ENCODE measurements around the gene RAB29.
"Not testable (repeated sequence)": the region's sequence is repeated elsewhere in the genome, so short reads cannot be mapped to it uniquely, and the experiment has no call there.

The RAB29 gene, protein sequence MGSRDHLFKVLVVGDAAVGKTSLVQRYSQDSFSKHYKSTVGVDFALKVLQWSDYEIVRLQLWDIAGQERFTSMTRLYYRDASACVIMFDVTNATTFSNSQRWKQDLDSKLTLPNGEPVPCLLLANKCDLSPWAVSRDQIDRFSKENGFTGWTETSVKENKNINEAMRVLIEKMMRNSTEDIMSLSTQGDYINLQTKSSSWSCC

DNA sequence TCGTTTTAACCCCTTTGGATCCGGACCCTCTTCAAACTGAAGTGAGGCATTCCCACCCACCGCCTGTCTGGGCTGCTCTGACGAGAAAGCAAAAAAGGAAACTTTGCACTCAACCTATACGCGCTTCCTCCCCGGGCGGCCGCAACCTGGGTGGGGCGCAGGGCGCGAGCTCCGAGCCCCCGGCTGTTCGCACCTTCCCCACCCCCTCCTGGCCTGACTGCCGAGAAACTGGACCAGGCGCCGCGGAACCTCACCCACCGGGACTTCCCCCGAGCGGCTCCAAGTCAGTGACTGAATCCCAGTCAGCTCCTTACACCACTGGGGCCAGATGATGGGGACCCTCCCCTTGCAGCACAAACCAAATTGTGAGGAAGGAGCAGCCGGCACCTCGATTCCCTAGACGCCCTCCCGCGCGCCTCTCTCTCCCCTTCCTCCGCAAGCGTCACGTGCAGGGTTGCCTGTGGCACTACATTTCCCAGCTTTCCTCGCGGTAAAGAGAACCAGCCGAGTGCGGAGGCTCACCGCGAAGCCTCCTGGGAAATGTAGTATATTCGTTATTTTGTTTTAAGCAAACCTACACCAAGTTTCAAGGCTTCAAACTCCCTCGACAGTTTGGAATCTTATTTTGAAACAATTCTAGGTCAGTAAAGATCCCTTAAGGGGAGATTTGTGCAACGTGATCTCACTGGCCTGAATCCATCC is at the start of gene RAB29:
Gene RAB29 (minus strand): TSS at position 468 of the 702 bp plus-strand sequence. CDS start 526 bp downstream, outside the sequence.
- no peak within 1 kb of the TSS for H3K27ac ChIP-seq (ENCODE audit: low read length)
- H3K36me3 ChIP-seq (ENCODE audit: control insufficient read depth in 2 of 2, insufficient read depth in 2 of 2, low read length in 2 of 2), result peaks cover 0 to 3% of the 10 kb centered on the region in 2 donors
- H3K4me1 ChIP-seq (ENCODE audit: control insufficient read depth, insufficient read depth, low read length), result peaks cover 9% of the 10 kb centered on the region
- H3K27me3 ChIP-seq (ENCODE audit: control insufficient read depth in 1 of 2, insufficient read depth in 2 of 2, low read length in 2 of 2), result no peaks in the 10 kb centered on the region
- no peaks in the 10 kb centered on the region for H3K9me3 ChIP-seq (ENCODE audit: control insufficient read depth in 2 of 2, low read length in 2 of 2)
- H3K9ac ChIP-seq (ENCODE audit: low read length in 2 of 2), result peak within 1 kb of the TSS; percentile 64 to 75
- H3K4me3 ChIP-seq (ENCODE audit: low read length in 2 of 2), result peak within 1 kb of the TSS; percentile 93 to 96

DNA sequence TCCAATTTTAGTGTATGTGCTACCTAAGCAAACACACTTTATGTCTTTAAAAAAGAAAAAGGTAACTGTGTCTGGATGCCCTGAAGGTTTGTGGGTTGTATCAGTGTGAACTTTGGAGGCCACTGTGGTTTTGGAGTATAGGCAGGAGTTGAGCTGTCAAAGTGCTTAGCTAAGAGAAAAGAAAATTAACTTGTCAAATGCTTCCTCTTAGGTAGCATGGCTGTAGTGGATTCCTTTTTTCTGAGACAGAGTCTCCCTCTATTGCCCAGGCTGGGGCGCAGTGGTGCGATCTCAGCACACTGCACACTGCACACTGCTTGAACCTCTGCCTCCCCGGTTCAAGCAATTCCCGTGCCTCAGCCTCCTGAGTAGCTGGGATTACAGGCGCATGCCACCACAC is 48.9 kb upstream of the RAB29 start:
- no peak overlapping the region for H3K4me3 ChIP-seq (ENCODE audit: low read length in 2 of 2)
- H3K4me1 ChIP-seq (ENCODE audit: control insufficient read depth, insufficient read depth, low read length), result no peaks in the 10 kb centered on the region
- H3K9me3 ChIP-seq (ENCODE audit: control insufficient read depth in 2 of 2, low read length in 2 of 2), result no peaks in the 10 kb centered on the region
- peaks cover 2 to 3% of the 10 kb centered on the region in 2 donors for H3K27me3 ChIP-seq (ENCODE audit: control insufficient read depth in 1 of 2, insufficient read depth in 2 of 2, low read length in 2 of 2)
- no peaks in the 10 kb centered on the region for H3K36me3 ChIP-seq (ENCODE audit: control insufficient read depth in 2 of 2, insufficient read depth in 2 of 2, low read length in 2 of 2)
- H3K9ac ChIP-seq (ENCODE audit: low read length in 2 of 2), result no peak overlapping the region
- no peak overlapping the region for H3K27ac ChIP-seq (ENCODE audit: low read length)

DNA sequence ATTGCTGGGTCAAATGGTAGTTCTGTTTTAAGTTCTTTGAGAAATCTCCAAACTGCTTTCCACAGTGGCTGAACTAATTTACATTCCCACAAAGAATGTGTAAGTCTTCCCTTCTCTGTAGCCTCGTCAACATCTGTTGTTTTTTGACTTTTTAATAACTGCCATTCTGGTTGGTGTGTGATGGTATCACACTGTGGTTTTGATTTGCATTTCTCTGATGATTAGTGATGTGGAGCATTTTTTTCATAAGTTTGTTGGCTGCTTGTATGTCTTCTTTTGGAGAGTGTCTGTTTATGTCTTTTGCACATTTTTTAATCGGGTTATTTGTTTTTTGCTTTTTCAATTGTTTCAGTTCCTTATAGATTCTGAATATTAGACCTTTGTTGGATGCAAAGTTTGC is 48.0 kb upstream of the RAB29 start:
- not testable (repeated sequence) for H3K4me3 ChIP-seq (ENCODE audit: low read length in 2 of 2); H3K4me1 ChIP-seq (ENCODE audit: control insufficient read depth, insufficient read depth, low read length); H3K9ac ChIP-seq (ENCODE audit: low read length in 2 of 2); H3K27me3 ChIP-seq (ENCODE audit: control insufficient read depth in 1 of 2, insufficient read depth in 2 of 2, low read length in 2 of 2); H3K27ac ChIP-seq (ENCODE audit: low read length); H3K36me3 ChIP-seq (ENCODE audit: control insufficient read depth in 2 of 2, insufficient read depth in 2 of 2, low read length in 2 of 2); H3K9me3 ChIP-seq (ENCODE audit: control insufficient read depth in 2 of 2, low read length in 2 of 2)

DNA sequence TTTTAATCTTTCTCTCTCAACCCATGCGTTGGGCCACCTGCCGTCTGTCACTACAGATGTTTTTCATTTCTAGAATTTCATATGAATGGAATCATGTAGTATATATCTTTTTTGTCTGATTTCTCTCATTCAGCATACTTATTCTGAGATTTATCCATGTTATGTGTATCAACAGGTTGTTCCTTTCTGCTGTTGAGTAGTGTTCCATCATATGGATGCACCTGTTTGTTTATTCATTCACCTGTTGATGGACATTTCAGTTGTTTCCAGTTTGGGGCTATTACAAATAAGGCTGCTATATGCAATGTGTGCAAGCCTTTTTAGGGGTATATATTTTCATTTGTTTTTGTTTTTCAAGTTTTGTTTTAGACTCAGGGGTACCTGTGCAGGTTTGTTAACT is 47.1 kb upstream of the RAB29 start:
- Histone ChIP-seq H3K4me3 (ENCODE audit: low read length in 2 of 2) (no peak overlapping the region), H3K9ac (ENCODE audit: low read length in 2 of 2) (no peak overlapping the region), H3K4me1 (ENCODE audit: control insufficient read depth, insufficient read depth, low read length) (no peaks in the 10 kb centered on the region), H3K36me3 (ENCODE audit: control insufficient read depth in 2 of 2, insufficient read depth in 2 of 2, low read length in 2 of 2) (no peaks in the 10 kb centered on the region), H3K27me3 (ENCODE audit: control insufficient read depth in 1 of 2, insufficient read depth in 2 of 2, low read length in 2 of 2) (peaks cover 2 to 3% of the 10 kb centered on the region in 2 donors), H3K9me3 (ENCODE audit: control insufficient read depth in 2 of 2, low read length in 2 of 2) (no peaks in the 10 kb centered on the region), H3K27ac (ENCODE audit: low read length) (no peak overlapping the region)

DNA sequence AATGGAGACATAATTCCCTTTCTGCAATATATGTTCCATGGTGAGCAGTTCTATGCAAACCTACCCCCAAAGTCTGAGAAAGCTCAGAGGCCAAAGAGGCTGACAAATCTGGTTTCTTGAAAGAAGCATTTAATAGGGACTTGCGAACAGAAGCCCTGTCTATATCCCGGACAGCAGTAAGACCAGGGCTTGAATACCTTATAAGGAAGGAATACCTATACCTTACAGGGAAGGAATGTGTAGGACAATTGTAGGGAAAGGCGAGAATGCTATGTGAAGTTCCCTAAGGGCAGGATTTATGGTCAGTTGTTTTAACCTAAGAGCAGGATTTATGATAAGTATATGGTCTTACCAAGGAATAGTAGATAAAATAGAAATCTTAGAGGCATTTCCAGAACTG is 42.7 kb upstream of the RAB29 start:
- H3K27ac ChIP-seq (ENCODE audit: low read length), result no peak overlapping the region
- peaks cover 9% of the 10 kb centered on the region for H3K4me1 ChIP-seq (ENCODE audit: control insufficient read depth, insufficient read depth, low read length)
- no peak overlapping the region for H3K4me3 ChIP-seq (ENCODE audit: low read length in 2 of 2)
- H3K9ac ChIP-seq (ENCODE audit: low read length in 2 of 2), result no peak overlapping the region
- no peaks in the 10 kb centered on the region for H3K27me3 ChIP-seq (ENCODE audit: control insufficient read depth in 1 of 2, insufficient read depth in 2 of 2, low read length in 2 of 2)
- H3K9me3 ChIP-seq (ENCODE audit: control insufficient read depth in 2 of 2, low read length in 2 of 2), result no peaks in the 10 kb centered on the region
- no peaks in the 10 kb centered on the region for H3K36me3 ChIP-seq (ENCODE audit: control insufficient read depth in 2 of 2, insufficient read depth in 2 of 2, low read length in 2 of 2)

DNA sequence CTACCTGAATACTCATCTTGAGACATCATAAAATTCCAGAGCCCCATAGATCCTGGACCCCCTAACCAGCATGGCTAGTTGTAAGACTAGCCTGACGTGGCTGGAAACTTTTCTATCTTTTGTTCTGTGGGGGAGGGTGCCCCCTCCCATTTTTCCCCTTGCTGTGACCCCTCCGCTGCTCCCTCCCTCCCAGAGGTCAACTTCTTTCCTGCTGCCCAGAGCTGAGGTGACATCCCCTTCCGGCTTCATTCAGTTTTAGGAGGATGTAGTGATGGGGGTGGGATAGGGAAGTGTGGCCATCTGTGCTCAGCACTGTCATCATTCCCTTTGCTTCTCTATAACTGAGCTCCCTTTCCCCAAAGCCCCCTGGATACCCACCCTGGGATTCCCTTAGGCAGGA is 42.1 kb upstream of the RAB29 start:
- peaks cover 9% of the 10 kb centered on the region for H3K4me1 ChIP-seq (ENCODE audit: control insufficient read depth, insufficient read depth, low read length)
- H3K9ac ChIP-seq (ENCODE audit: low read length in 2 of 2), result no peak overlapping the region
- no peaks in the 10 kb centered on the region for H3K27me3 ChIP-seq (ENCODE audit: control insufficient read depth in 1 of 2, insufficient read depth in 2 of 2, low read length in 2 of 2)
- no peaks in the 10 kb centered on the region for H3K36me3 ChIP-seq (ENCODE audit: control insufficient read depth in 2 of 2, insufficient read depth in 2 of 2, low read length in 2 of 2)
- H3K4me3 ChIP-seq (ENCODE audit: low read length in 2 of 2), result no peak overlapping the region
- H3K9me3 ChIP-seq (ENCODE audit: control insufficient read depth in 2 of 2, low read length in 2 of 2), result no peaks in the 10 kb centered on the region
- H3K27ac ChIP-seq (ENCODE audit: low read length), result no peak overlapping the region

DNA sequence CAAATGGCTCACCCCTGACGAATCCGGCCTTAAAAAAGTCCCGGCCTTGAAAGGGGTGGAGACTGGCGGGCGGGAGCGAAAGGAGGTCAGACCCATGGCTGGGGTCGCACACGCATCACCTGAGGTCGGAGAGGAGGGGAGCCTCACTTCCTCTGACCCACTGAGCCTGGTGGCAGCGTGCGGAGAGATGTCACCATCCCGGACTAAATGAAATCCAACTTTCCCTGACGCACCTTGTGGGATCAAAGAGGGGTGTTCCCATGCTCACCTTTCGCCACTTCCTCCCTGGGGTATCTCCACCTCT is 38.4 kb upstream of the RAB29 start:
- peaks cover 0 to 4% of the 10 kb centered on the region in 2 donors for H3K36me3 ChIP-seq (ENCODE audit: control insufficient read depth in 2 of 2, insufficient read depth in 2 of 2, low read length in 2 of 2)
- peak overlapping the region; percentile 56 to 90 for H3K4me3 ChIP-seq (ENCODE audit: low read length in 2 of 2)
- H3K27me3 ChIP-seq (ENCODE audit: control insufficient read depth in 1 of 2, insufficient read depth in 2 of 2, low read length in 2 of 2), result no peaks in the 10 kb centered on the region
- H3K9ac ChIP-seq (ENCODE audit: low read length in 2 of 2), result peak overlapping the region; percentile 69 to 80
- no peaks in the 10 kb centered on the region for H3K9me3 ChIP-seq (ENCODE audit: control insufficient read depth in 2 of 2, low read length in 2 of 2)
- H3K27ac ChIP-seq (ENCODE audit: low read length), result peak overlapping the region; percentile 77
- H3K4me1 ChIP-seq (ENCODE audit: control insufficient read depth, insufficient read depth, low read length), result peaks cover 39% of the 10 kb centered on the region

DNA sequence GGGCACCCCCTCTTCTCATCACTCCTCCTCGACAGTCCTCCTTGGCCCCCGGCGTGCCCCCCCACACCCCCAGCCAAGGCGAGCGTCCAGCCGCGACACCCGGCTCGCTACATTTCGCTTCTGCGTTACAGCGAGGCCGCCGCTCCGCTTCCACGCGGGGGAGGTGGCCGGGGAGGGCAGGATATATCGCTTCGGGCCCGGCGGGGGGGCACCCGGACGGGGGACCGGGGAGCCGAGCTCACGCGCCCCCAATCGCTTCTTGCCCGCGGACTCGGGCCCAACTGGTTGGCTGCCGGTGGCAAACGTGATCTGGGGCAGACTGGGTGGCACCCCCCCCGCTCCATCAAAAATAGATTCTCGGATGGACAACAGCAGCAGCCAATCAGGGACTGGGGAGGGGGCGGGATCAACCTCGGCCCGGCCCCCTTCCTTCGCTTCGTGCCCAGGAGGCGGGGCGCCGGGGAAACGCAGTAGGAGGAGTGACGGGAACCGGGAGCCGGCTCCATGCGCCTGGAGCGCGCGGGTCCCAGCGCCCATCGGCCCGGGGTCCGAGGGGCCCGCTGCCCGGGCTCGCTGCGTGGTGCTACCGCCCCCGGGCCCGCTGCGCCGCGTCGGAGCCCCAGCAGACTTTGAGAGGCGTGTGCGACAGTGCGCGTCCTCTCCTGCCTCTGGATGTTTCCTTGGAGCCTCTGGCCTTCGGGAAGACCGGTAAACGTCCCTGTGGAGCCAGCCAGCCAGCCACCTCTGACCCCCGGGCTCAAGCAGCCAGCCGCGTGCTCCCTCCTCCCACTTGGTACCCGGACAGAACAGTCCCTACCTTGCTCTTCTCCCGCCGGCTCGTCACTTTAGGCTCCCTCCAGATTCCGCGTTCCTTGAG is 37.8 kb upstream of the RAB29 start, which contains the start of gene SLC41A1:
Gene SLC41A1 (minus strand): TSS at position 321 of the 877 bp plus-strand sequence. CDS start 2,757 bp downstream, outside the sequence.
- no peaks in the 10 kb centered on the region for H3K27me3 ChIP-seq (ENCODE audit: control insufficient read depth in 1 of 2, insufficient read depth in 2 of 2, low read length in 2 of 2)
- H3K4me3 ChIP-seq (ENCODE audit: low read length in 2 of 2), result peak within 1 kb of the TSS; percentile 88 to 90
- peaks cover 45% of the 10 kb centered on the region for H3K4me1 ChIP-seq (ENCODE audit: control insufficient read depth, insufficient read depth, low read length)
- H3K36me3 ChIP-seq (ENCODE audit: control insufficient read depth in 2 of 2, insufficient read depth in 2 of 2, low read length in 2 of 2), result peaks cover 0 to 4% of the 10 kb centered on the region in 2 donors
- no peaks in the 10 kb centered on the region for H3K9me3 ChIP-seq (ENCODE audit: control insufficient read depth in 2 of 2, low read length in 2 of 2)
- H3K27ac ChIP-seq (ENCODE audit: low read length), result peak within 1 kb of the TSS; percentile 77
- peak within 1 kb of the TSS; percentile 74 to 80 for H3K9ac ChIP-seq (ENCODE audit: low read length in 2 of 2)

DNA sequence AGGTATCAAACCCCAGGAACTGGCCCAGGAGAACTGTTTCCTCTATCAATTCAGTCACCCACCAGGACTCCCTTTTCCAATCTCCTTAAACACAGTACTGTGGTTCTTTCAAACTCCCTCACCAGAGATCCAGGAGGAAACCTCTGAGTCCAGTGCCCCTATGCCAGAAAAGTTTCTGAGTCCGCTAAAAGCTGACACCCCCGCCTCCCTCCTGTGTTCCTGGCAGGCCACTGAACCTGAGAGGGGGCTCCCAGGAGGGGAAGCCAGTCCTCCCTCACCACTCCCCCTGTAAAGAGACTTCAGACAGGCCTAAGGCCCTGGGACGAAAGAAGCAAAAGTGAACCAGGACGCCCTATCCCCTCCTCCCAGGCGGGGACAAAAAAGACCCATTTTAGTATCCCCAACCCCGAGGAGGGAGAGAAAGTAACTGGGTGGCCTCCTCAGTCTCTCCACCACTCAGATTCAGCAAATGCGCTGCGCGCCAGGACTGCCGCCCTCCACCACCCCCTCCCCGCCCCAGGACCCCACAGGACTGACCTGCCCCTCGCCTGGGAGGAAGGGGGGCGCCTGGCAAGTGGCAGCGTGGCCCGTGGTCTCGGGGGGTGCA is 37.1 kb upstream of the RAB29 start:
- Histone ChIP-seq H3K36me3 (ENCODE audit: control insufficient read depth in 2 of 2, insufficient read depth in 2 of 2, low read length in 2 of 2) (peaks cover 0 to 4% of the 10 kb centered on the region in 2 donors), H3K9me3 (ENCODE audit: control insufficient read depth in 2 of 2, low read length in 2 of 2) (no peaks in the 10 kb centered on the region), H3K9ac (ENCODE audit: low read length in 2 of 2) (peak overlapping the region; percentile 74 to 80), H3K27ac (ENCODE audit: low read length) (peak overlapping the region; percentile 77), H3K4me1 (ENCODE audit: control insufficient read depth, insufficient read depth, low read length) (peaks cover 46% of the 10 kb centered on the region), H3K4me3 (ENCODE audit: low read length in 2 of 2) (peak overlapping the region; percentile 88 to 90), H3K27me3 (ENCODE audit: control insufficient read depth in 1 of 2, insufficient read depth in 2 of 2, low read length in 2 of 2) (no peaks in the 10 kb centered on the region)

DNA sequence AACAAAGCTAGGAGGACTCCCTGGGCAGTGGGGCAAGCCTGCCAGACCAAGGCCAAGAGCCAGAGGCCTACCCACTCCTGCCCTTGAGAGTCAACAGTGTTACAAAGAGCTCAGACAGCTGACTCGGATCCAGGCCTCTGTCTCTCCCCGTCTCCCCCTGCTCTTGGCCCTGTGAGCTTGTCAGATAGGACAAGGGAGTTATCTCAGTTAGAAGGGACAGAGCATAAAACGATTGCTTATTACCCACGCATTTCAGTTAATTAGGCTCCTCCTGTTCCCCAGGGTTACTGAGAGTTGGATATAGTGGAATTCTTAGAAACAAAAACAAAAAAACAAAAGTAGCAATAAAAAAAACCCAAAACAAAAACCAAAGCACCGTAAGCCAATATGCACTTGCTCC is 36.4 kb upstream of the RAB29 start:
- Histone ChIP-seq H3K4me3 (ENCODE audit: low read length in 2 of 2) (peak overlapping the region; percentile 88 to 90), H3K27me3 (ENCODE audit: control insufficient read depth in 1 of 2, insufficient read depth in 2 of 2, low read length in 2 of 2) (no peaks in the 10 kb centered on the region), H3K36me3 (ENCODE audit: control insufficient read depth in 2 of 2, insufficient read depth in 2 of 2, low read length in 2 of 2) (peaks cover 0 to 4% of the 10 kb centered on the region in 2 donors), H3K27ac (ENCODE audit: low read length) (no peak overlapping the region), H3K4me1 (ENCODE audit: control insufficient read depth, insufficient read depth, low read length) (peaks cover 51% of the 10 kb centered on the region), H3K9me3 (ENCODE audit: control insufficient read depth in 2 of 2, low read length in 2 of 2) (no peaks in the 10 kb centered on the region), H3K9ac (ENCODE audit: low read length in 2 of 2) (peak overlapping the region; percentile 74 to 80)

Measured in stomach smooth muscle (tissue), 2 donors.